Large intestine (tissue), 3 donors: ENCODE data around the gene PXMP2. TPM values are rescaled to one million over a fixed set of nuclear protein-coding genes. Genes with fewer than 3 reads are reported as not detected.
"Not testable (repeated sequence)": the region's sequence is repeated elsewhere in the genome, so short reads cannot be mapped to it uniquely, and the experiment has no call there.

Experiments
- DNase-seq, 2 donors: peaks; one replicate each; pipeline versions ENCODE4 v3.0.0 to v3.0.0-alpha.2; 2013
- H3K27ac ChIP-seq: one replicate; pipeline ENCODE4 v1.5.1; 2013; ENCODE audit warnings: low read length
- H3K27me3 ChIP-seq: 2 replicates; pipeline ENCODE4 v1.6.1; 2013; ENCODE audit warnings: low read length; ENCODE audit not compliant: control insufficient read depth, insufficient read depth
- H3K36me3 ChIP-seq: 2 replicates; pipeline ENCODE4 v1.6.1; 2013; ENCODE audit warnings: low read length; ENCODE audit not compliant: control insufficient read depth, insufficient read depth
- H3K4me1 ChIP-seq: one replicate; pipeline ENCODE4 v1.6.1; 2013; ENCODE audit warnings: low read length; ENCODE audit not compliant: control insufficient read depth, insufficient read depth
- H3K4me3 ChIP-seq: one replicate; pipeline ENCODE4 v1.5.1; 2013; ENCODE audit warnings: low read length
- H3K9me3 ChIP-seq: one replicate; pipeline ENCODE4 v1.6.1; 2013; ENCODE audit warnings: mild to moderate bottlenecking, low read depth, low read length, moderate library complexity; ENCODE audit not compliant: control insufficient read depth
- WGBS: methylation state at CpG from one replicate; pipeline ENCODE4 v1.1.5; 2013; ENCODE audit warnings: low lambda C conversion rate; ENCODE audit not compliant: insufficient coverage; 5-methylcytosine and 5-hydroxymethylcytosine counted together
- polyA plus RNA-seq: library from polyadenylated mRNA; unstranded; fragments of 120-200 nt; gene quantifications from one replicate; pipeline ENCODE4 v1.2.1, GENCODE V29; 2013

The PXMP2 gene
- polyA plus RNA-seq, 1 donor, result 45.5 TPM

DNA sequence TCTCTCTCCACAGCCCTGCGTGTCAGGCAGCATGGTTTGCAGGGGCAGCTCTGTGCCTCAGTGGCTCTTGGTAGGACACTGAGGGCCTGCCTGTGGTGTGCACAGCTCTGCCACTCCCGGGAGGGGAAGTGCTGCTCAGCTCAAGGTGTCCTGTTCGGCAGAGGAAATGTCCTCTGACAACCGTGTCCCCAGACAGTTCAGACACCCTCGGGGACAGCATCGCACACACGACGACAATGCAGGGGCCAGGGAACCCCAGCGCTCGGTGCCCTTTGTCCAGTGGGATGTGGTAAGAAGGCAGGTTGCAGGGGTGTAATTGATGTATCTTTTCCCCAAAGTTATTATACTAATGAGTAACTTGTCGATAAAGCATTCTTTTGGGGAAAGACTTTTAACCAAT, 60.0 kb downstream of the PXMP2 start:
- WGBS, result 100% methylated on average over 1 of the region's 11 CpGs
- peaks cover 88% of the 10 kb centered on the region for H3K36me3 ChIP-seq

DNA sequence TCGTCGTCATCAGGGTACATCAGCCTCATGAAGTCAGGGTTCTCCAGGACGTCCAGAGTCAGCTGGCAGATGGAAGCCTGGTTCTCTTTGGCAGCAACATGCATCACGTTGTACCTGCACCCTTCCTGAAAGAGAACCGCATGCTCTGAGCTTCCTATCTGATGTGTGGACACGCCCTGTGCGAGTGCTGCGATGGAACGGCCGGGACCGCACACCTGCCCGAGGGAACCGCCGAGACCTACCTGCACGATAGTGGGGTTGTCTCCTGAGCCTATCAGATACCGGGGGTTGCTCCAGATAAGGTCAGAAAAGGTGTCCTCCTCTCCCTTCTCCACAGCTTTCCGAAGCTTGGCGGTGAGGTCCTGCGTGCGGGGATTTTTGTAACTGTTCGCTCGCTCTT, 60.5 kb downstream of the PXMP2 start:
- WGBS, result no CpG with 5 or more reads among the region's 22 CpGs
- no peak overlapping the region for H3K27ac ChIP-seq
- no peak overlapping the region for H3K4me3 ChIP-seq
- DNase-seq, result no peak
- no peaks in the 10 kb centered on the region for H3K27me3 ChIP-seq
- H3K36me3 ChIP-seq, result peaks cover 88% of the 10 kb centered on the region
- no peaks in the 10 kb centered on the region for H3K4me1 ChIP-seq
- no peaks in the 10 kb centered on the region for H3K9me3 ChIP-seq

More for the DNA sequence above, 60.0 kb downstream of the PXMP2 start:
- no peaks in the 10 kb centered on the region for H3K27me3 ChIP-seq
- no peak for DNase-seq
- H3K4me1 ChIP-seq, result no peaks in the 10 kb centered on the region
- no peaks in the 10 kb centered on the region for H3K9me3 ChIP-seq
- no peak overlapping the region for H3K4me3 ChIP-seq
- H3K27ac ChIP-seq, result no peak overlapping the region

DNA sequence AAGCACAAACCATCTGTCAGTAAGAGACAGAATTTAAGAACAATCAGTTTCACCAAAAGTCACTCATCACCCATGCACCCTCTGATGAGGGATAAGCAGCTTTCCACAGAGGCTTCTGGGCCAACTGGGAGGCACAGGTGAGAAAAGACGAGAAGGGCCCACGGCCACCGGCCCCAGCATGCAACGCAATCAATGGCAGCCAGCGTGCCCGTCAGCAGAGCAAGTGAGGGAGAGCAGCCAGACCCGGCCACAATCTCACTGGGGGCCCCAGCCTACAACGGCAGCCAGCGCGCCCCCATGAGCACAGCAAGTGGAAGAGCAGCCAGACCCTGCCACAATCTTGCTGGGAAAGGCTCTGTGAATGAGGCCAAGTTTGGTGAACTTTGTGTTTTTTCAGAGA, 60.9 kb downstream of the PXMP2 start:
- no peaks in the 10 kb centered on the region for H3K27me3 ChIP-seq
- H3K36me3 ChIP-seq, result peaks cover 88% of the 10 kb centered on the region
- no peak for DNase-seq
- no CpG with 5 or more reads among the region's 10 CpGs for WGBS
- H3K4me1 ChIP-seq, result no peaks in the 10 kb centered on the region
- H3K4me3 ChIP-seq, result no peak overlapping the region
- H3K27ac ChIP-seq, result no peak overlapping the region
- no peaks in the 10 kb centered on the region for H3K9me3 ChIP-seq

DNA sequence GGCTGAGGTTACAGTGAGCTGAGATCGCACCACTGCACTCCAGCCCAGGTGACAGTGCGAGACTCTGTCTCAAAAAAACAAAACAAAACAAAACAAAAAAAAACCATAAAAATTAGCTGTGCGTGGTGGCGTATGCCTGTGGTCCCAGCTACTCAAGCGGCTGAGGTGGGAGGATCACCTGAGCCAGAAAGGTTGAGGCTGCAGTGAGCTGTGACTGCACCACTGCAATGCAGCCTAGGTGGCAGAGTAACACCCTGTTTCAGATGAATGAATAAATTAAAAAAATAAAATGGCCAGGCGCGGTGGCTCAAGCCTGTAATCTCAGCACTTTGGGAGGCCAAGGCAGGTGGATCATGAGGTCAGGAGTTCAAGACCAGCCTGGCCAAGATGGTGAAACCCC, 66.3 kb downstream of the PXMP2 start:
- DNase-seq, H3K4me1 ChIP-seq, H3K9me3 ChIP-seq, H3K4me3 ChIP-seq, H3K27me3 ChIP-seq, H3K27ac ChIP-seq: not testable (repeated sequence)
- no CpG with 5 or more reads among the region's 7 CpGs for WGBS
- peaks cover 71% of the 10 kb centered on the region for H3K36me3 ChIP-seq

DNA sequence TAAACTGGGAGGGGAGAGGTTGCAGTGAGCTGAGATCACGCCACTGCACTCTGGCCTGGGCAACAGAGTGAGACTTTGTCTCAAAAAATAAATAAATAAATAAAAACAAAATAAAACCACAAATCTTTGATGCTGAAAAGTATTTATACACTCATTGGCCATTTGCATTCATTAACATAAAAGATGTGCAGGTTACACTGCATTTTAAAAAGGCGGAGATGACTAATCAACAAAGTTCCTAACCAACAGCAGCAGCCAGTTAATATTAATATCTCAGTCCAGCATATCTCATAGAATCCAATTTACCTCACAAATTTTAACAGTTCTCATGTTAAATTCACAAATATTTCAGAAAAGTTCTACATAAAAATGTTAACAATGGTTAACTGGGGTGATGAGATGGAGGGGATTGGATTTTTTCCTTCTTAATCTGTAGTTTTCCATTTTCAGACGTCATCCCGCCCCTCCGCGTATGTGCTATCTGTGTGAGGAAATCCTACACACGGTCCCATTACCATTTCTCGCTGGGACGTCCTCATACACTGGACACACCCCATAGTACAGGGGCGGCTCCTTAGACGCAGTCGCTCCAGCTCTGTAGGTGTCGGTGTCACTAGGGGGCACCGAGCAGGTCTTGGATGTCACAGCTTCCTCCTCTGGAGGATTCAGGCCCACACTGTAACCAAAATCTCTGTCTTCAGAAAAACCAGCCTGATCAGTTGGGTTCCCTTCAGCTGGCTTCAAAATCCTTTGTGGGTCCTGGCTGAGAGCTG, 67.0 kb downstream of the PXMP2 start:
- Histone ChIP-seq H3K4me1 (no peaks in the 10 kb centered on the region), H3K27ac (no peak overlapping the region), H3K27me3 (no peaks in the 10 kb centered on the region), H3K4me3 (no peak overlapping the region), H3K36me3 (peaks cover 66% of the 10 kb centered on the region), H3K9me3 (no peaks in the 10 kb centered on the region)
- WGBS, result 100% methylated on average over 1 of the region's 14 CpGs
- DNase-seq, result no peak

Other genes starting within 250 kb of the PXMP2 start
- 57.1 TPM for gene FBRSL1, start 197.4 kb upstream of the PXMP2 start, polyA plus RNA-seq
- gene LRCOL1, start 77.0 kb upstream of the PXMP2 start, polyA plus RNA-seq, result 0.40 TPM
- gene P2RX2, start 68.8 kb upstream of the PXMP2 start, polyA plus RNA-seq, result 24.1 TPM
- gene POLE, start 245 bp upstream of the PXMP2 start, polyA plus RNA-seq, result 48.1 TPM
- gene PGAM5, start 23.3 kb downstream of the PXMP2 start, polyA plus RNA-seq, result 23.3 TPM
- 60.2 TPM for gene ANKLE2, start 74.2 kb downstream of the PXMP2 start, polyA plus RNA-seq
- 31.9 TPM for gene GOLGA3, start 141.3 kb downstream of the PXMP2 start, polyA plus RNA-seq
- 31.9 TPM for gene CHFR, start 200.0 kb downstream of the PXMP2 start, polyA plus RNA-seq